IPS-18a (cell line): ENCODE data around the gene SYT15B.
"Not testable (repeated sequence)": the region's sequence is repeated elsewhere in the genome, so short reads cannot be mapped to it uniquely, and the experiment has no call there.

Experiments
- H3K27ac ChIP-seq: one replicate; pipeline ENCODE4 v1.5.1; 2013; ENCODE audit warnings: low read length
- H3K27me3 ChIP-seq: one replicate; pipeline ENCODE4 v1.6.1; 2013; ENCODE audit warnings: mild to moderate bottlenecking, low read length; ENCODE audit not compliant: control insufficient read depth, insufficient read depth
- H3K36me3 ChIP-seq: one replicate; pipeline ENCODE4 v1.6.1; 2013; ENCODE audit warnings: low read depth, low read length; ENCODE audit not compliant: control insufficient read depth
- H3K4me1 ChIP-seq: one replicate; pipeline ENCODE4 v1.6.1; 2013; ENCODE audit warnings: low read depth, low read length; ENCODE audit not compliant: control insufficient read depth
- H3K4me3 ChIP-seq: one replicate; pipeline ENCODE4 v1.5.1; 2013; ENCODE audit warnings: low read length
- H3K9ac ChIP-seq: one replicate; pipeline ENCODE4 v1.6.1; 2013; ENCODE audit warnings: mild to moderate bottlenecking, low read length, moderate library complexity
- H3K9me3 ChIP-seq: one replicate; pipeline ENCODE4 v1.6.1; 2013; ENCODE audit warnings: low read depth, low read length; ENCODE audit not compliant: control insufficient read depth

The SYT15B gene

DNA sequence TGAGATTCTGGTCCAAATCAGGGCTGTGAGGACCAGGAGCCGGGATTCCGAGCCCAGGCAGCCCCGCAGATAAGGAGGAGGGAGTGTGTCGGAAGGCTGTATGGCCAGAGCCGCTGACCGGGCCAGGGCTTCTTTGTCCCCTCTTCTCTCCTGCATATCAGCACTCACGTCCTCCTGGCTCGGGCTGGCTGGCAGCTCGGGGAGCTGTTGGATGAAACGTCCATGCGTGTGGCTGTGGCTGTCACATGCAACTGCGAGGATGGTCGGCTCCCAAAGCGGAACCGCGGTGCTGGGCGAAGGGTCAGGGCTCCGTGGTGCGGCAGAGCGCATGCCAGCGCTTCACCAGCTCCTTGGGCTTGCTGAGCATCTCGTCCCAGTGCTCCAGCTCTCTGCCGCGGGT is 9.5 kb downstream of the SYT15B start:
- H3K4me3 ChIP-seq, H3K9ac ChIP-seq, H3K27ac ChIP-seq, H3K27me3 ChIP-seq, H3K9me3 ChIP-seq, H3K36me3 ChIP-seq, H3K4me1 ChIP-seq: not testable (repeated sequence)

DNA sequence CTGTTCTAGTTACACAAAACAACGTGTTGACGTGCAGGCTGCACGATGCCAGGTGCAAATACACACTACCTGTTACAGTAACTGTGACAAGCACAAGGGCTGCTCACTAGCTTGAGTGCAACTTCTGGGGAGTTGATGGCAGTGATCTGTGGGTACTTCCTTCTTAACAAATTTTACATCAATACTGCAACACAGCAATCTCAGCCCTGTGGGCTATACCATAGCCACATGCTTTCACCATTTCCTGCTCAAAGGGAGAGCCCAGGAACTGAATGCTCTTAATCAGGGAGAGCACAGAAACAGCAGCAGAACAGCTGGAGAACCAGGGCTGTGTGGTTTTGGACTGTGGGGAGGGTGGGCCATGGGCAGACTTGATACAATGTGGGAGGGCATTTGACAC is 10.2 kb downstream of the SYT15B start:
- H3K36me3 ChIP-seq, H3K9ac ChIP-seq, H3K4me3 ChIP-seq, H3K27me3 ChIP-seq, H3K27ac ChIP-seq, H3K9me3 ChIP-seq, H3K4me1 ChIP-seq: not testable (repeated sequence)

GRCh38 chr10:47751821-47752220 is 11.6 kb downstream of the SYT15B start:
- H3K9me3 ChIP-seq, H3K36me3 ChIP-seq, H3K27ac ChIP-seq, H3K9ac ChIP-seq, H3K4me3 ChIP-seq, H3K4me1 ChIP-seq, H3K27me3 ChIP-seq: not testable (repeated sequence)

- not testable (repeated sequence) for H3K27ac ChIP-seq, H3K9me3 ChIP-seq, H3K27me3 ChIP-seq
Observed at GRCh38 chr10:47750360-47750759, 13.0 kb downstream of the SYT15B start.

GRCh38 chr10:47746780-47747376 is 16.5 kb downstream of the SYT15B start:
- H3K27ac ChIP-seq, H3K27me3 ChIP-seq, H3K4me1 ChIP-seq, H3K9me3 ChIP-seq, H3K9ac ChIP-seq, H3K36me3 ChIP-seq, H3K4me3 ChIP-seq: not testable (repeated sequence)

More at GRCh38 chr10:47750360-47750759, 13.0 kb downstream of the SYT15B start:
- not testable (repeated sequence) for H3K4me1 ChIP-seq, H3K36me3 ChIP-seq, H3K9ac ChIP-seq, H3K4me3 ChIP-seq

- not testable (repeated sequence) for H3K9ac ChIP-seq, H3K36me3 ChIP-seq, H3K9me3 ChIP-seq, H3K27me3 ChIP-seq, H3K4me1 ChIP-seq, H3K27ac ChIP-seq, H3K4me3 ChIP-seq
Observed at GRCh38 chr10:47744881-47745280, 18.5 kb downstream of the SYT15B start.

- H3K9me3 ChIP-seq, H3K27ac ChIP-seq, H3K36me3 ChIP-seq, H3K4me1 ChIP-seq, H3K27me3 ChIP-seq, H3K9ac ChIP-seq: not testable (repeated sequence)
- peak overlapping the region; percentile 51 for H3K4me3 ChIP-seq
Observed at GRCh38 chr10:47743611-47744550, 19.5 kb downstream of the SYT15B start.

DNA sequence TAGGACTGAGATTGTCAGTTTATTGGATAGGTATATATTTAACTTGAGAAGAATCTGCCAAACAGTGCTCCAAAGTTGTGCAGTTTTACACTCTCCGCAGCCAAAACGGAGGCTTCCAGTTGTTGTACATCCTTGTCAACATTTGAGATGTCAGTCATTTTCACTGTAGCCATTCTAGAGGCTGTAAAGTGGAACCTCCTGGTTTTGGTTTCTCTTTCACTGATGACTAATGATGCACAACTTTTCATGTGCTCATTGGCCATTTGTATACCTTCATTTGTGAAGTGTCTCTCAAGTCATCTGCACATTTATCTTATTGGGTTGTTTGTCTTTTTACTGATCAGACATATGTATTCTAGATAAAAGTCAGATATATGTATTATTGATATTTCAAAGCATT is 22.5 kb downstream of the SYT15B start:
- H3K27ac ChIP-seq, H3K9ac ChIP-seq, H3K27me3 ChIP-seq, H3K4me3 ChIP-seq, H3K4me1 ChIP-seq, H3K9me3 ChIP-seq, H3K36me3 ChIP-seq: not testable (repeated sequence)

GRCh38 chr10:47730911-47731310 is 32.5 kb downstream of the SYT15B start:
- H3K27ac ChIP-seq, H3K4me1 ChIP-seq, H3K4me3 ChIP-seq, H3K9ac ChIP-seq, H3K9me3 ChIP-seq, H3K36me3 ChIP-seq, H3K27me3 ChIP-seq: not testable (repeated sequence)

GRCh38 chr10:47725740-47726139 is 37.7 kb downstream of the SYT15B start:
- not testable (repeated sequence) for H3K9ac ChIP-seq, H3K27me3 ChIP-seq, H3K4me1 ChIP-seq, H3K27ac ChIP-seq, H3K9me3 ChIP-seq, H3K36me3 ChIP-seq, H3K4me3 ChIP-seq

DNA sequence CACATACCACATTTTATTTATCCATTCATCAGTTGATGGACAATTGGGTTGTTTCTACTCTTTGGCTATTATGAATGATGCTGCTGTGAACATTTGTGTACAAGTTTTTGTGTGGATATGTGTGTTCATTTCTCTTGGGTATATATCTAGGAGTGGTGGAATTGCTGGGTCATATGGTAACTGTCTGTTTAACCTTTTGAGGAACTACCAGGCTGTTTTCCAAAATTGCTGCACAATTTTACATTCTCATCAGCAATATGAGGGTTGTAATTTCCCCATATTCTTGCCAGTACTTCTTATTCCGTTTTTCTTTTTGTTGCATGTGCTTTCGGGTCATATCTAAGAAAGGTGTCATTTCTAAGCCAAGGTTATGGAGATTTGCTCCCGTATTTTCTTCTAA is 38.3 kb downstream of the SYT15B start:
- not testable (repeated sequence) for H3K9ac ChIP-seq, H3K36me3 ChIP-seq, H3K4me3 ChIP-seq, H3K9me3 ChIP-seq, H3K27me3 ChIP-seq, H3K27ac ChIP-seq, H3K4me1 ChIP-seq

DNA sequence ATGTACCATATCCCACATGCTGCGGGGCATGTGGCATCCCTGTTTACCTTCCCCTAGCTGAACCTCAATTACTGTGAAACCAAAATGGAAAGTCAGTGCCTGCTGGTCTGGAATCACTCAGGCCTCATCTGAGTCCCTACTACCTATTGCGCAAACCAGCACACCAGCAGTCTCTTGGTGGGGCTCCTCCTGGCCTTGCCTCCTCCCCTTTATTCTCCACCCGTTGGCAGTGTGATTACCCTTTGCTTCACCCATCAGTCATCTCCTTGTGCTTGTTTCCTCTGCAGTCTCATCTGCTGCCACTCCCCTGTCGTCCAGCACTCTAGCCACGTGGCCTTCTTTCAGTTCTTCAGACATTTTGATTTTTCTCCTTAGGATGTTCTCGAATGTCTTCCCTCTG is 39.3 kb downstream of the SYT15B start:
- not testable (repeated sequence) for H3K9me3 ChIP-seq, H3K4me1 ChIP-seq, H3K36me3 ChIP-seq, H3K9ac ChIP-seq, H3K27me3 ChIP-seq, H3K4me3 ChIP-seq, H3K27ac ChIP-seq
